ENCODE measurements around the gene THAP3.

The THAP3 gene

DNA sequence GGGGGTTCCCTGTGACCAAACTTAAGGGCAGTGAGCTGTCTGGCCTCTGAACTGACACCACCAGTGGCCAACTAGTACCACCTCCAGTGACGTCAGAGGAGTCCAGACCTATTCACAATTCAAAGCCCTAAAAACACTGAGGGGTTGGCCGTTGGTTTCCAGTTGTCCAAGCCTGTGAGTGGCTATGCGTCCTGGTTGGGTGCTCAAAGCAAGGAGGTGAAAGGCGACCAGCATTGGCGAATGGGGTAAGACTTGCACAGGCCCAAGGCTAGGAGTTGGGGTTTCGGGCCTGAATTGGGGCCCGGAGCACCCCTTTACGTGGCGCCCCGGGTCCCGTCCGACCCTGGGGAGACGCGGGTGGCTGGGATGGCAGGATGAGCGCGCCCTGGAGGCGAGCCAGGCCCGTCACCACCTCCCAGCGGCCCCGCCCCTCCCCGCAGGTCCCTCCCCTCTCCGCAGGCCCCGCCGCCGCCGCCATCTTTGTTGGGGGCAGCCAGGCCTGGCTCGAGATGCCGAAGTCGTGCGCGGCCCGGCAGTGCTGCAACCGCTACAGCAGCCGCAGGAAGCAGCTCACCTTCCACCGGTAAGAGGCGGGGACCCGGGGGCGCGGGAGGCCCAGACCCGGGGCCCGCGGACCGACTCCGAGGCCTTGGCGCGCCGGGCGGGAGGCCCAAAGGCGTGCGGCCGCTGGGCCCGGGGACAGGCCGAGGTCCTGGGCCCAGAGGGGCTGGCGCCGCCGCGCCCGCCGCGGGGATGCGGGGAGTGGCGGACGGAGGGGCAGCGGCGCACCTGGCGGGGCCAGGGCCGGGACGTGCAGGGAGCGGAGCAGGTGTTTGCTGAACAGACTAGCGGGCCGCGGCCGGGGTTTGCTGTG, at the start of gene THAP3:
Gene THAP3, plus strand, starts transcription at position 159 of the 874 bp plus-strand sequence. Its CDS starts 351 bp downstream, at position 510.
- DNase-seq = no peak

DNA sequence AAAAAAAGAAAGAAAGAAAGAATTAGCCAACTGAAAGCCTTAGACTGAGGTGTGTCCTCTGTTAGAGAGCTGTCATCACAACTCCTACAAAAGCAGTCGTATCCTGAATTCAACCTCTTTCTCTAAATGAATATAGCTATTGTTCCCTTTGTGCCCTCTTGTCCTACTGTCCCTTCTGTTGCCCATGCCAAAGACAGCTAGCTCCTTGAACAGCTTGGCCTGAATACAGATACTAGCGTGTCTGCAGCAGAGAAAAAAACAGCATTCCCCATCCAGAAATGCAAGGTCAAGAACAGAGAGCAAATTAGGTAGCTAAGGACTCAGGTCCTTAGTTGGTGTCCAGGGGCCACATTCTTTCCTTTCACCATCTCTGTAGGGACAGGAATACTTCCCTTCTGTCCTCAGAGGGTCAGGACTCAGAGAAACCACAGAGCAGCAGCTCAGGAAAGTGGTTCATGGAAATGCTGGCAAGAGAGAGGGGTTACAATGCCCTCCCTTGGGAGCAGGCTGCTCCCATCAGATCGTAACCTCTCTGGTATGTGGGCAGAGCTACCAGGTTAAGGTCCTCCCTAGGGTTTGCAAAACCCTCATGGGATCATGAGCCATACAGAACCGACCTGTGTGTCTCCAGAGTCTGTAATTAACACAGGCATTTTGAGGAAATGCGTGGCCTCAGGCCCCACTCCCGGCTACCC, 46.7 kb upstream of the THAP3 start:
- no peak for DNase-seq

GRCh38 chr1:6578624-6579373, 45.9 kb upstream of the THAP3 start:
- no peak for DNase-seq

- peak; percentile 69 for DNase-seq
These were observed 45.1 kb upstream of the THAP3 start, which contains the start of gene ZBTB48 for GRCh38 chr1:6579374-6580118. ZBTB48 (plus strand) TSS chr1:6579994; CDS start chr1:6580610, 616 bp downstream.

DNA sequence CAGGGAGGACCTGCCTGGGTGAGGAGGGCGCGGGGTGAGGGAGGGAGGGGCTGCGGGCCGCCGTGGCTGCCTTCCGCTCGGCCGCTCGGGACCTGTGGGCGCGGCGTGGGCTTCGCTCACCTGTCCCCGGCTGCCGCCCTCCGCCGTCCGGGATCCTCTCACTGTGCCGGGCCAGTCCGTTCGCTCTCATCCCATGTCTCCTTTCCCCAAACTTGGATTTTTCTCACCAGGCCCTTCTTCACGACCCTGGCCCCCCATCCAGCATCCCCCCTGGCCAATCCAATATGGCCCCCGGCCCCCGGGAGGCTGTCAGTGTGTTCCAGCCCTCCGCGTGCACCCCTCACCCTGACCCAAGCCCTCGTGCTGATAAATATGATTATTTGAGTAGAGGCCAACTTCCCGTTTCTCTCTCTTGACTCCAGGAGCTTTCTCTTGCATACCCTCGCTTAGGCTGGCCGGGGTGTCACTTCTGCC, 44.5 kb upstream of the THAP3 start:
- DNase-seq = no peak

- no peak for DNase-seq
These were observed 43.9 kb upstream of the THAP3 start for GRCh38 chr1:6580593-6581409.

DNA sequence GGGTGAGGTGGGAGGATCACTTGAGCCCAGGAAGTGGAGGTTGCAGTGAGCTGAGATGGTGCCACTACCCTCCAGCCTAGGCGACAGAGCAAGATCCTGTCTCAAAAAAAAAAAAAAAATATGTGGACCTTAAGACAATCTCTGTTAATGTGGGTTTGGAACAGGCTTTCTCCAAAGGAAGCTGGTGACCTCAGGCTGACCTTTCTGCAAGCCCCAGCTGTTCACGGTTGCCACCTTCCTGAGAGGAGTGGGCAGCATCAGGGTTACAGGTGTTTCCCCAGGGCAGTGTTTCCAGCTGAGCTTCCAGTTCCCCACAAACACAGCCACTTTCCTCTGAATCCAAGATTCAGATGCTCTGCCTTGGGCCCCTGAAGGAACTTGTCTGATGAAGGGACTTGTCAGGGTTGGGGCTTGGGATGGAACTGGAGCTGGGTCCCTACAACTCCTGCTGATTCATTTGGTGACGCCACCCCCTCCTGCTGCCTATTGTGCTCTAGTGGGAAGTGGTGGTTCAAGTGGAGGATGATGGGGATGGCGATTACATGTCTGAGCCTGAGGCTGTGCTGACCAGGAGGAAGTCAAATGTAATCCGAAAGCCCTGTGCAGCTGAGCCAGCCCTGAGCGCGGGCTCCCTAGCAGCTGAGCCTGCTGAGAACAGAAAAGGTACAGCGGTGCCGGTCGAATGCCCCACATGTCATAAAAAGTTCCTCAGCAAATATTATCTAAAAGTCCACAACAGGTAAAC, 42.9 kb upstream of the THAP3 start:
- no peak for DNase-seq

DNA sequence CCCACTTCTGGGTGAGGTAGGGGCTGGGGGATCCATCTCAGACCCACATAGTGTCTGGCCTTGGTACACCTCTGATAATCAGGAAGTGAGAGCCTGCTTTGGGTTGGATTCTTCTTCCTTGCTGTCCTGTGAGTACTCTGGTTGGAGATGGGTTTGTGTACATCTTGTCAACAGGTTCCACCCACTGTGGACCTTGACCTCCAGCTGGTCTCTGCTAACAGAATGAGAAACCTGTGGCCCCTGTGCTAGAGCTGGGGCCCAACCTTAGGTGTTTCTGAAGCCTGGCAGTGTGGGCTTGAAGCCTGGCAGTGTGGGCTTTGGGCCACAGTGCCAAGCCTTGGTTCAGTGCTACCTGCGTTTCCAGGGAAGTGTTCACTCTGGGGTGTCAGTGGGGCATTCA, 42.3 kb upstream of the THAP3 start:
- no peak for DNase-seq

GRCh38 chr1:6584126-6585080, 40.3 kb upstream of the THAP3 start:
- DNase-seq = no peak

DNA sequence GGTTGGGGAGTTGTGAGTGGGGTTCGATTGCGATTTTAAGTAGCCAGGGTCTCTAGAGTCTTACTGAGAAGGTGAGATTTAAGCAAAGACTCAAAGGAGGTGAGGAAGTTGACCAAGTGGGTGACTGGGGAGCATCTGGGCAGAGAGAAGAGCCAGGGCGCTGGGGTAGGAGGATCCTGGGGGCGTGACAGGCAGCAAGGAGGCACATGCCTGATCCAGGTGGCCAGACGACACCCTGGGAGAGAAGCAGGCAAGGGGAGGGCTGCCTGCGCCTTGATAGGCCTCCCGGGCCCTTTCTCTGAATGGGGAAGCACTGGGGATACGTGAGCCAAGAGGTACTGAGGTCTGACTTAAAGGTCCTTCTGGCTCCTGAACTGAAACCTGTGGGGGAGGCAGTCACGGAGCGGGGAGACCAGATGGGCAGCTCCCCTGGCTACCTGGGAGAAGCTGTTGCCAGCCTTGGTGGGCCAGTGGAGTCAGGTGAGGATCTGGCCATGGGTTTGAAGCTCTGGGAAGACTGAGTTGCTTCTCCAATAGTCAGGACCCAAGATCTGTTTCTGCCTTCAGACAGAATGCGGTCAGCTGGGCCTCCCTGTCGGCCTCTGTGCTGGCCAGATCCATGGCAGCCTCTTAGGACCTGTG, 39.5 kb upstream of the THAP3 start:
- no peak for DNase-seq

DNA sequence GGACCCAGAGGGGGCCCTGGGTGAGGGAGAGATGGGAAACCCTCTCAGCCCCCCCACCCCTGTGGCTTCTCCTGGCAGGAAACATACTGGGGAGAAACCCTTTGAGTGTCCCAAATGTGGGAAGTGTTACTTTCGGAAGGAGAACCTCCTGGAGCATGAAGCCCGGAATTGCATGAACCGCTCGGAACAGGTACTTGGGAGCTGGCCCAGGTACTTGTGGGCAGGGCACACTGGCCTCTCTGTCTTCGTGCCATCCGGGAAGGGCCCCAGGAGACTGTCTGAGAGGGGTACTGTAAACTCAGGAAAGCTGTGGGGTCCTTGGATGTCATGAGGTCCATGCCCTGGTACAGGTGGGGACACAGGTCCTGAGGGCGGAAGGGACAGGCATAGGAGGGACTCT, 38.8 kb upstream of the THAP3 start:
- no peak for DNase-seq

- DNase-seq = no peak
These were observed 38.3 kb upstream of the THAP3 start for GRCh38 chr1:6586404-6586816.

GRCh38 chr1:6587261-6588005, 37.2 kb upstream of the THAP3 start:
- no peak for DNase-seq

DNA sequence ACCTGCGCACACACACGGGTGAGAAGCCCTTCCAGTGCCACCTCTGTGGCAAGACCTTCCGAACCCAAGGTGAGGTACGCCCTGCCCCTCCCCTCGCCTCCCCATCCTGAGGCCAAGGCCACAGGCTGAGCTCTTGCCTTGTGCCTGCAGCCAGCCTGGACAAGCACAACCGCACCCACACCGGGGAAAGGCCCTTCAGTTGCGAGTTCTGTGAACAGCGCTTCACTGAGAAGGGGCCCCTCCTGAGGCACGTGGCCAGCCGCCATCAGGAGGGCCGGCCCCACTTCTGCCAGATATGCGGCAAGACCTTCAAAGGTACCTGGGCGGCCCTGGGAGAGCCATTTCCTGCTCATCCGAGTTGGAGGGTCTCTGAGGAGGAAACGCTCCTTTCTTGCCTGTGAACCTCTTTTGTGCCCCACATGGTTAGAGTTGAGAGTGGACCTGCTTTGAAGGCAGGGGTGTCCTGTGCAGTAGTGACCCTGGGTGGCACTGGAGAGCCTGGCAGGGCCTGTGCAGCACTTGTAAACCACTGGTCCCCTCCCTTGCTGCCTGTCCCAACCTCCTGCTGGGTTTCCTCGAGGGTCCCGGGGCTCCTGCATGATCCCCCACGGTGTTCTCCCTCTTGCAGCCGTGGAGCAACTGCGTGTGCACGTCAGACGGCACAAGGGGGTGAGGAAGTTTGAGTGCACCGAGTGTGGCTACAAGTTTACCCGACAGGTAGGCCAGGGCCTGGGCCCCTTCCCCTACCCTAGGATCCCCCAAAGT, 36.4 kb upstream of the THAP3 start:
- DNase-seq = no peak

DNA sequence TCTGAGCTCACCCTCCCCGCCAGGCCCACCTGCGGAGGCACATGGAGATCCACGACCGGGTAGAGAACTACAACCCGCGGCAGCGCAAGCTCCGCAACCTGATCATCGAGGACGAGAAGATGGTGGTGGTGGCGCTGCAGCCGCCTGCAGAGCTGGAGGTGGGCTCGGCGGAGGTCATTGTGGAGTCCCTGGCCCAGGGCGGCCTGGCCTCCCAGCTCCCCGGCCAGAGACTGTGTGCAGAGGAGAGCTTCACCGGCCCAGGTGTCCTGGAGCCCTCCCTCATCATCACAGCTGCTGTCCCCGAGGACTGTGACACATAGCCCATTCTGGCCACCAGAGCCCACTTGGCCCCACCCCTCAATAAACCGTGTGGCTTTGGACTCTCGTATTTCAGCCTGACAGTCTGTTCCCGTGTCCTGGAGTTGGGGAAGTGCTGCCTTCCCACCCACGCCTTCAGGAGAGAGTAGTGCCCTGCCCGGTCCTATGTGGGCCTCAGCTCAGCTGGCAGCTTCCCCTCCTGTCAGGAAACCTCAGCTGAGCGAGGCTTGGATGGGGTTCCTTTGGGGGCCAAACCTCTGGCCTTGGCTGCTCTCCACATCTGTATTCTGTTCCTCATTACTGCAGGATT, 35.7 kb upstream of the THAP3 start:
- DNase-seq = no peak

DNA sequence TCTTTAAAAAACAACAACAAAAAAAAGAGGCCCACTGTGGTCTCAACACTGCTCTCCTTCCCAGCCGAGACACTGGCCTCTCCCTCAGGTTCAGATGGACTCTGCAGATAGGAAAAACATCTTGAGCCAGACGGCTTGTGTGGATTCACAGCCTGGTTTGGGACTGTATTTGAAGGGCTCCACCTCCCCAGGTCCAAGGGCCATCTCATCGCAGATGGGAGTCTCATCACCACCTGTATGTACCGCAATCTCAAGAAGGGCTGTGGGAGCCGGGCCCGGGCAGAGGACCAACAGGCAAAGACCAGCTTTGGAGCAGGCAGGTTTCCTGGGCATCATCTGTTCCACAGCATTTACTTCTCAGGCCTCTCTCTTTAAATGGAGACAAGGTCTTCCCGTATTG, 34.6 kb upstream of the THAP3 start:
- DNase-seq = no peak

GRCh38 chr1:6591222-6591621, 33.4 kb upstream of the THAP3 start:
- DNase-seq = no peak

All from cortex of kidney (tissue), 1 donor.